ENCODE results near the gene KIF15.

Gene KIF15

GRCh38 chr3:44877333-44877732 lies 115.7 kb downstream of the KIF15 start:
- TF ChIP-seq MAX (IDR thresholded peaks at IDR 0.05; ENCODE audit: low read depth, low read length) (no peak), POLR2A (IDR thresholded peaks at IDR 0.05; ENCODE audit: extremely low read depth, insufficient read length) (no peak), MYC (IDR thresholded peaks at IDR 0.05; ENCODE audit: low read depth, low read length) (no peak)
- TF ChIP-seq, protein P1, sequence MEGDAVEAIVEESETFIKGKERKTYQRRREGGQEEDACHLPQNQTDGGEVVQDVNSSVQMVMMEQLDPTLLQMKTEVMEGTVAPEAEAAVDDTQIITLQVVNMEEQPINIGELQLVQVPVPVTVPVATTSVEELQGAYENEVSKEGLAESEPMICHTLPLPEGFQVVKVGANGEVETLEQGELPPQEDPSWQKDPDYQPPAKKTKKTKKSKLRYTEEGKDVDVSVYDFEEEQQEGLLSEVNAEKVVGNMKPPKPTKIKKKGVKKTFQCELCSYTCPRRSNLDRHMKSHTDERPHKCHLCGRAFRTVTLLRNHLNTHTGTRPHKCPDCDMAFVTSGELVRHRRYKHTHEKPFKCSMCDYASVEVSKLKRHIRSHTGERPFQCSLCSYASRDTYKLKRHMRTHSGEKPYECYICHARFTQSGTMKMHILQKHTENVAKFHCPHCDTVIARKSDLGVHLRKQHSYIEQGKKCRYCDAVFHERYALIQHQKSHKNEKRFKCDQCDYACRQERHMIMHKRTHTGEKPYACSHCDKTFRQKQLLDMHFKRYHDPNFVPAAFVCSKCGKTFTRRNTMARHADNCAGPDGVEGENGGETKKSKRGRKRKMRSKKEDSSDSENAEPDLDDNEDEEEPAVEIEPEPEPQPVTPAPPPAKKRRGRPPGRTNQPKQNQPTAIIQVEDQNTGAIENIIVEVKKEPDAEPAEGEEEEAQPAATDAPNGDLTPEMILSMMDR (IDR thresholded peaks at IDR 0.05; ENCODE audit: low read depth, low read length) = no peak
- DNase-seq (ENCODE audit: low read depth) = no peak
- H3K4me3 ChIP-seq (ENCODE audit: low read depth, low read length) = no peak overlapping the region

DNA sequence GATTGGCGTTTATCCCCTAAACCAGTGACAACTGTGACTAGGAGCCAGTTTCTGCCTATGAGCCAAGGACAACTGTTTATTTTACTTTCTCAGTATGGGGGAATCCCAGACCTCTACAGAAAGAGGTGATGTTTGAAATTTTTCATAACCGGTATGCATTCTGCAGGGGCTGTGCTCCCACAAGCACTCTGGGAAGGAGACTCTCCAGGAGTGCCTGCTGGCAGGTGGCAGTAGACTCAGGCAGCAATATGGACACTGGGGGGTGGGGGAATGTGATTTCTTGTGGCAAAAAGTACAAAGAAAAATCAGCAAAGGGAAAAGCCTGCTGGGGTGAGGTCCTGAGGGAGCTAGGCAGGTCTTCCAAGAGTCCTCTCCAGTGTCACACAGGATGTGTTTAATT lies 118.7 kb downstream of the KIF15 start:
- TF ChIP-seq MAX (IDR thresholded peaks at IDR 0.05; ENCODE audit: low read depth, low read length) (no peak), MYC (IDR thresholded peaks at IDR 0.05; ENCODE audit: low read depth, low read length) (no peak), POLR2A (IDR thresholded peaks at IDR 0.05; ENCODE audit: extremely low read depth, insufficient read length) (no peak)
- TF ChIP-seq, protein P1 (IDR thresholded peaks at IDR 0.05; ENCODE audit: low read depth, low read length) = no peak
- no peak overlapping the region for H3K4me3 ChIP-seq (ENCODE audit: low read depth, low read length)
- DNase-seq (ENCODE audit: low read depth) = no peak

GRCh38 chr3:44883213-44883955 lies 121.8 kb downstream of the KIF15 start:
- DNase-seq (ENCODE audit: low read depth) = peak; percentile 22
- no peak overlapping the region for H3K4me3 ChIP-seq (ENCODE audit: low read depth, low read length)
- TF ChIP-seq, protein P1 (IDR thresholded peaks at IDR 0.05; ENCODE audit: low read depth, low read length) = no peak
- TF ChIP-seq POLR2A (IDR thresholded peaks at IDR 0.05; ENCODE audit: extremely low read depth, insufficient read length) (no peak), MYC (IDR thresholded peaks at IDR 0.05; ENCODE audit: low read depth, low read length) (no peak), MAX (IDR thresholded peaks at IDR 0.05; ENCODE audit: low read depth, low read length) (no peak)

DNA sequence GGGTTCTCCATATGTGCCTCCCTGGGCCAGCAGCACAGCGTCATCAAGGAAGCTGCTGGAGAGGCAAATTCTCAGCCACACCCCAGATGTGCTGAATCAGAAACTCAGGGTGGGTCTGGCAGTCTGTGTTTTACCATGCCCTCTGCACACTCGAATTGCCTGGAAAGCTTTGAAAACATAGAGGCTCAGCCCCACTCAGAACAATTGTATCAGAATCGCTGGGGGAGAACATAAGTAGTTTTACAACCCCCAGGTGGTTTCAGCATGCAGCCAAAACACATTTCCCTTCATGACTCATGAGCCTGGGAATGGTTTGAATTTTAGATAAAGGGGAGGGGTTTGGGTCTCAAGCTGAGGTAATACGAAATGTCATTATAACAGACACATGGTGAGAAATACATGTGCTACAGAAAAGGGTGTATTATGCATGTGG lies 122.4 kb downstream of the KIF15 start:
- TF ChIP-seq, protein P1 (IDR thresholded peaks at IDR 0.05; ENCODE audit: low read depth, low read length) = no peak
- TF ChIP-seq POLR2A (IDR thresholded peaks at IDR 0.05; ENCODE audit: extremely low read depth, insufficient read length) = no peak
- TF ChIP-seq MYC (IDR thresholded peaks at IDR 0.05; ENCODE audit: low read depth, low read length) = no peak
- peak; percentile 67 for TF ChIP-seq MAX (IDR thresholded peaks at IDR 0.05; ENCODE audit: low read depth, low read length)
- peak; percentile 72 for DNase-seq (ENCODE audit: low read depth)
- H3K4me3 ChIP-seq (ENCODE audit: low read depth, low read length) = no peak overlapping the region

DNA sequence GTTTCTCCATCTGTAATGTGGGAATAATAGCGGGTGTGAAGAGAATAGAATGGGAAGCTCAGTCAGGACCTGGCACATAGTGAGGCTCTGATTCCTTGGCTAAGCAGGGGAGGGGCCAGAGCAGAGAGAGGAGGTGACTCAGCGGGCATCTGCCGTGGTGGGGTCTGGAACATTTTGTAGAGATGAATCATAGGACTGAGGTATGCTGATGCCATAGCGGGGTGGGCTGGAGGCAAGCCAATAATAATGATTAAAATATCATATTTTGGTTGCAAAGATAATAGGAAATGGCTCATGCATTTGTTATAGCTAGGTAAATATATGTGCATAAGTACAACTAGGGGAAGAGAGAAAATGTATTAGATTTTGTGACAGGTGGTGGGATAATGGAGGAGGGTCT lies 124.0 kb downstream of the KIF15 start:
- DNase-seq (ENCODE audit: low read depth) = peak; percentile 35
- TF ChIP-seq, protein P1 (IDR thresholded peaks at IDR 0.05; ENCODE audit: low read depth, low read length) = no peak
- no peak for TF ChIP-seq POLR2A (IDR thresholded peaks at IDR 0.05; ENCODE audit: extremely low read depth, insufficient read length)
- no peak for TF ChIP-seq MYC (IDR thresholded peaks at IDR 0.05; ENCODE audit: low read depth, low read length)
- no peak for TF ChIP-seq MAX (IDR thresholded peaks at IDR 0.05; ENCODE audit: low read depth, low read length)
- no peak overlapping the region for H3K4me3 ChIP-seq (ENCODE audit: low read depth, low read length)

Data from NB4 (cell line).